Measurements from ENCODE around the gene FAM227B. TPM values are rescaled to one million over a fixed set of nuclear protein-coding genes. Genes with fewer than 3 reads are reported as not detected.

The FAM227B gene
- total and polyA plus RNA-seq, 2 donors (not counting 1 experiment from before 2014, with no cell fraction given) = 2.7 to 9.7 TPM

DNA sequence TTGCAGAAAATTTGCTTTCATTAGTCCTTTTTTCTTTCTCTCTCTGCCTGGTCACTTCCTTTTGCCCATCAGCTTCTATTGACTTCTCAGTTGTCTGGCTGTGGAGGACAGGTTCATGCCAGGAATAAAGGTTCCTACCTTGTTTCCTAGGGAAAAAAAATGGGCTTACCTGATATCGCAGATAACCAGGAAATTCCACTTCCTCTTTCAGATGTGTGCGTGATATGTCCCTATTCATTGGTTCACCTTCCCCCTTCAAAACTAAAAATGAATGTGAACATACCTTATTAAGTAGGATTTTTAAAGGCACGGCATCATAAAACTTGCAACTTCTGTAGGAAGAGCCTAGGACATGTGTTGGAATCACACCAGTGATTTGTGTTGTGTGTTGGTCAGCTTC, 317.6 kb downstream of the FAM227B start:
- Histone ChIP-seq H4K20me1 (ENCODE audit: control insufficient read depth, extremely low read depth, insufficient read depth, low read length) (no peaks in the 10 kb centered on the region), H3K9me3 (ENCODE audit: control insufficient read depth, insufficient read depth, low read depth, low read length) (no peaks in the 10 kb centered on the region), H3K4me3 (replicated peaks in 1 of 4; ENCODE audit: control extremely low read depth in 1 of 4, insufficient read depth in 1 of 4, low read depth in 3 of 4, low read length in 4 of 4) (no peak overlapping the region), H3K27ac (ENCODE audit: insufficient read depth, low read length) (no peak overlapping the region), H2AFZ (ENCODE audit: low read length) (no peak overlapping the region), H3K27me3 (ENCODE audit: control insufficient read depth, insufficient read depth, low read length) (no peaks in the 10 kb centered on the region), H3K79me2 (ENCODE audit: control insufficient read depth, insufficient read depth, low read length) (no peaks in the 10 kb centered on the region), H3K9ac (ENCODE audit: insufficient read depth, low read length) (no peak overlapping the region), H3K36me3 (ENCODE audit: control insufficient read depth, insufficient read depth, low read length) (no peaks in the 10 kb centered on the region), H3K4me2 (ENCODE audit: extremely low read depth, insufficient read depth, low read length) (no peak overlapping the region), H3K4me1 (ENCODE audit: control insufficient read depth, extremely low read depth, insufficient read depth, low read length) (no peaks in the 10 kb centered on the region)
- DNase-seq (ENCODE audit: low read depth in 2 of 2) = no peak
- TF ChIP-seq EZH2 (IDR thresholded peaks at IDR 0.05; ENCODE audit: low read length, missing control alignments) = no peak
- TF ChIP-seq, protein P1, sequence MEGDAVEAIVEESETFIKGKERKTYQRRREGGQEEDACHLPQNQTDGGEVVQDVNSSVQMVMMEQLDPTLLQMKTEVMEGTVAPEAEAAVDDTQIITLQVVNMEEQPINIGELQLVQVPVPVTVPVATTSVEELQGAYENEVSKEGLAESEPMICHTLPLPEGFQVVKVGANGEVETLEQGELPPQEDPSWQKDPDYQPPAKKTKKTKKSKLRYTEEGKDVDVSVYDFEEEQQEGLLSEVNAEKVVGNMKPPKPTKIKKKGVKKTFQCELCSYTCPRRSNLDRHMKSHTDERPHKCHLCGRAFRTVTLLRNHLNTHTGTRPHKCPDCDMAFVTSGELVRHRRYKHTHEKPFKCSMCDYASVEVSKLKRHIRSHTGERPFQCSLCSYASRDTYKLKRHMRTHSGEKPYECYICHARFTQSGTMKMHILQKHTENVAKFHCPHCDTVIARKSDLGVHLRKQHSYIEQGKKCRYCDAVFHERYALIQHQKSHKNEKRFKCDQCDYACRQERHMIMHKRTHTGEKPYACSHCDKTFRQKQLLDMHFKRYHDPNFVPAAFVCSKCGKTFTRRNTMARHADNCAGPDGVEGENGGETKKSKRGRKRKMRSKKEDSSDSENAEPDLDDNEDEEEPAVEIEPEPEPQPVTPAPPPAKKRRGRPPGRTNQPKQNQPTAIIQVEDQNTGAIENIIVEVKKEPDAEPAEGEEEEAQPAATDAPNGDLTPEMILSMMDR (conservative IDR thresholded peaks at IDR 0.05 in 1 of 2, IDR thresholded peaks at IDR 0.05 in 1 of 2; ENCODE audit: low read depth in 1 of 2, low read length in 2 of 2) = no peak

DNA sequence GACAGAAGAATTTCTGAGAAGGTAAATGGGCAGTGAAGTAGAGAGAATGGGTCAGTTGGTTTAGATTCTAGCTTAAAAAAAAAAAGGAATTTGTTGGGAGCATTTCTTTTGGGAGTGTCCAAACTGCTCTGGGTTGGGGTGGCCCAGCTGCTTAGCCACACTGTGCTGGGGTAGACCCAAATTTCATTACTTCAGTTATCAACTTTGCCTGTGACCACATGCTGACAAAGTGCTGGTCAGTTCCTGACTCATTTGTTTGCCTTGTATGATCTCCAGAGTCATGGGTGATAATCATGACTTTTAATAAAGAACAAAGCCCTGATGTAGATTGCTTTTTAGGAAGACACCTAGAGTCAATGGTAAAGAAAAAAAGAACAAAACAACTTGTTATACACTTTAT, 319.1 kb downstream of the FAM227B start:
- Histone ChIP-seq H3K27me3 (ENCODE audit: control insufficient read depth, insufficient read depth, low read length) (no peaks in the 10 kb centered on the region), H4K20me1 (ENCODE audit: control insufficient read depth, extremely low read depth, insufficient read depth, low read length) (no peaks in the 10 kb centered on the region), H3K4me3 (replicated peaks in 1 of 4; ENCODE audit: control extremely low read depth in 1 of 4, insufficient read depth in 1 of 4, low read depth in 3 of 4, low read length in 4 of 4) (no peak overlapping the region), H2AFZ (ENCODE audit: low read length) (no peak overlapping the region), H3K36me3 (ENCODE audit: control insufficient read depth, insufficient read depth, low read length) (no peaks in the 10 kb centered on the region), H3K9me3 (ENCODE audit: control insufficient read depth, insufficient read depth, low read depth, low read length) (no peaks in the 10 kb centered on the region), H3K27ac (ENCODE audit: insufficient read depth, low read length) (no peak overlapping the region), H3K79me2 (ENCODE audit: control insufficient read depth, insufficient read depth, low read length) (no peaks in the 10 kb centered on the region), H3K4me1 (ENCODE audit: control insufficient read depth, extremely low read depth, insufficient read depth, low read length) (no peaks in the 10 kb centered on the region), H3K4me2 (ENCODE audit: extremely low read depth, insufficient read depth, low read length) (no peak overlapping the region), H3K9ac (ENCODE audit: insufficient read depth, low read length) (no peak overlapping the region)
- no peak for TF ChIP-seq EZH2 (IDR thresholded peaks at IDR 0.05; ENCODE audit: low read length, missing control alignments)
- TF ChIP-seq, protein P1 (conservative IDR thresholded peaks at IDR 0.05 in 1 of 2, IDR thresholded peaks at IDR 0.05 in 1 of 2; ENCODE audit: low read depth in 1 of 2, low read length in 2 of 2) = no peak
- DNase-seq (ENCODE audit: low read depth in 2 of 2) = peak; percentile 34 to 80

DNA sequence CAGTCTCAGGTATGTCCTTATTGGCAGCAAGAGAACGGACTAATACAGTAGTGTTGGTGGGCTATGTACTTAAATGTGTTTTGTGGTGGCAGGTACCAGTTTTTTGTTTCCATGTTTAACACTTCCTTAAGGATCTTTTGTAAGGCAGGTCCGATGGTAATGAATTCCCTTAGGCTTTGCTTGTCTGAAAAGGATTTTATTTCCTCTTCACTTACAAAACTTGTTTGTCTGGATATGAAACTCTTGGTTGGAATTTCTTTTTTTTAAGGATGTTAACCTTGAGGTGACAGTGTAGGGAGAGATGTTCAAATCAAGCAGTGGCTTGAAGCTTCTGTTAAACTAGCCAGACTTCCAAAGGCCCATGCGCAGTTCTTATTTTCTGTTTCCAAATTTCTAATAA, 319.8 kb downstream of the FAM227B start:
- Histone ChIP-seq H3K4me1 (ENCODE audit: control insufficient read depth, extremely low read depth, insufficient read depth, low read length) (no peaks in the 10 kb centered on the region), H3K4me2 (ENCODE audit: extremely low read depth, insufficient read depth, low read length) (no peak overlapping the region), H3K79me2 (ENCODE audit: control insufficient read depth, insufficient read depth, low read length) (no peaks in the 10 kb centered on the region), H2AFZ (ENCODE audit: low read length) (no peak overlapping the region), H3K4me3 (replicated peaks in 1 of 4; ENCODE audit: control extremely low read depth in 1 of 4, insufficient read depth in 1 of 4, low read depth in 3 of 4, low read length in 4 of 4) (no peak overlapping the region), H3K36me3 (ENCODE audit: control insufficient read depth, insufficient read depth, low read length) (no peaks in the 10 kb centered on the region), H3K27ac (ENCODE audit: insufficient read depth, low read length) (no peak overlapping the region), H3K9ac (ENCODE audit: insufficient read depth, low read length) (no peak overlapping the region), H3K9me3 (ENCODE audit: control insufficient read depth, insufficient read depth, low read depth, low read length) (no peaks in the 10 kb centered on the region), H3K27me3 (ENCODE audit: control insufficient read depth, insufficient read depth, low read length) (no peaks in the 10 kb centered on the region), H4K20me1 (ENCODE audit: control insufficient read depth, extremely low read depth, insufficient read depth, low read length) (no peaks in the 10 kb centered on the region)
- no peak for DNase-seq (ENCODE audit: low read depth in 2 of 2)
- TF ChIP-seq, protein P1 (conservative IDR thresholded peaks at IDR 0.05 in 1 of 2, IDR thresholded peaks at IDR 0.05 in 1 of 2; ENCODE audit: low read depth in 1 of 2, low read length in 2 of 2) = no peak
